Liver (tissue), 3 donors: ENCODE results near the gene C8G.

ENCODE experiments used
- ATF3 ChIP-seq: IDR thresholded peaks from 2 replicates; pipeline ENCODE4 v1.6.1; 2016; ENCODE audit warnings: antibody characterized with exemption
- CTCF ChIP-seq: fragments of 150-350 bp; IDR thresholded peaks from 2 replicates; pipeline ENCODE4 v1.5.1; 2017; ENCODE audit warnings: improper control_type of control experiment, low read depth, low read length; ENCODE audit not compliant: missing input control
- EGR1 ChIP-seq, 2 donors: IDR thresholded peaks; 2 replicates each; pipeline ENCODE4 v1.6.1; 2016 to 2018; ENCODE audit warnings: antibody characterized with exemption in 2 of 2, low read depth in 2 of 2
- GABPA ChIP-seq, 2 donors: IDR thresholded peaks in 1 of 2; conservative IDR thresholded peaks in 1 of 2; 2 replicates each; pipeline ENCODE4 v1.6.1; 2016; ENCODE audit warnings: antibody characterized with exemption in 2 of 2, mild to moderate bottlenecking in 1 of 2, moderate library complexity in 1 of 2
- JUND ChIP-seq, 2 donors: IDR thresholded peaks; 2 replicates each; pipeline ENCODE4 v1.6.1; 2016; ENCODE audit warnings: antibody characterized with exemption in 2 of 2
- MAX ChIP-seq: IDR thresholded peaks from 2 replicates; pipeline ENCODE4 v1.6.1; 2016; ENCODE audit warnings: antibody characterized with exemption
- RAD21 ChIP-seq, 2 donors: IDR thresholded peaks; 2 replicates each; pipeline ENCODE4 v1.6.1; 2016; ENCODE audit warnings: antibody characterized with exemption in 2 of 2, mild to moderate bottlenecking in 2 of 2
- RXRA ChIP-seq, 2 donors: IDR thresholded peaks; 2 replicates each; pipeline ENCODE4 v1.6.1; 2017 to 2018; ENCODE audit warnings: antibody characterized with exemption in 2 of 2, mild to moderate bottlenecking in 1 of 2
- SP1 ChIP-seq: IDR thresholded peaks from 2 replicates; pipeline ENCODE4 v1.6.1; 2018; ENCODE audit warnings: antibody characterized with exemption, mild to moderate bottlenecking
- TAF1 ChIP-seq: conservative IDR thresholded peaks from 2 replicates; pipeline ENCODE4 v1.6.1; 2016; ENCODE audit warnings: antibody characterized with exemption, mild to moderate bottlenecking
- YY1 ChIP-seq: IDR thresholded peaks from 2 replicates; pipeline ENCODE4 v1.6.1; 2016; ENCODE audit warnings: antibody characterized with exemption, mild to moderate bottlenecking
- TF ChIP-seq, protein P1 (sequence below): IDR thresholded peaks from 2 replicates; pipeline ENCODE4 v1.6.1; 2016; ENCODE audit warnings: antibody characterized with exemption, mild to moderate bottlenecking
- donor health status: healthy.
- donor health status: healthy.

- TF ChIP-seq CTCF (no peak), RXRA (IDR thresholded peaks at IDR 0.05) (no peak), TAF1 (no peak), EGR1 (IDR thresholded peaks at IDR 0.05; ENCODE audit: low read depth in 2 of 2) (no peak), MAX (no peak), YY1 (no peak), RAD21 (IDR thresholded peaks at IDR 0.05) (no peak), SP1 (no peak), GABPA (IDR thresholded peaks at IDR 0.05 in 1 of 2, conservative IDR thresholded peaks at IDR 0.05 in 1 of 2) (no peak), ATF3 (no peak), JUND (IDR thresholded peaks at IDR 0.05) (no peak)
- TF ChIP-seq, protein P1, sequence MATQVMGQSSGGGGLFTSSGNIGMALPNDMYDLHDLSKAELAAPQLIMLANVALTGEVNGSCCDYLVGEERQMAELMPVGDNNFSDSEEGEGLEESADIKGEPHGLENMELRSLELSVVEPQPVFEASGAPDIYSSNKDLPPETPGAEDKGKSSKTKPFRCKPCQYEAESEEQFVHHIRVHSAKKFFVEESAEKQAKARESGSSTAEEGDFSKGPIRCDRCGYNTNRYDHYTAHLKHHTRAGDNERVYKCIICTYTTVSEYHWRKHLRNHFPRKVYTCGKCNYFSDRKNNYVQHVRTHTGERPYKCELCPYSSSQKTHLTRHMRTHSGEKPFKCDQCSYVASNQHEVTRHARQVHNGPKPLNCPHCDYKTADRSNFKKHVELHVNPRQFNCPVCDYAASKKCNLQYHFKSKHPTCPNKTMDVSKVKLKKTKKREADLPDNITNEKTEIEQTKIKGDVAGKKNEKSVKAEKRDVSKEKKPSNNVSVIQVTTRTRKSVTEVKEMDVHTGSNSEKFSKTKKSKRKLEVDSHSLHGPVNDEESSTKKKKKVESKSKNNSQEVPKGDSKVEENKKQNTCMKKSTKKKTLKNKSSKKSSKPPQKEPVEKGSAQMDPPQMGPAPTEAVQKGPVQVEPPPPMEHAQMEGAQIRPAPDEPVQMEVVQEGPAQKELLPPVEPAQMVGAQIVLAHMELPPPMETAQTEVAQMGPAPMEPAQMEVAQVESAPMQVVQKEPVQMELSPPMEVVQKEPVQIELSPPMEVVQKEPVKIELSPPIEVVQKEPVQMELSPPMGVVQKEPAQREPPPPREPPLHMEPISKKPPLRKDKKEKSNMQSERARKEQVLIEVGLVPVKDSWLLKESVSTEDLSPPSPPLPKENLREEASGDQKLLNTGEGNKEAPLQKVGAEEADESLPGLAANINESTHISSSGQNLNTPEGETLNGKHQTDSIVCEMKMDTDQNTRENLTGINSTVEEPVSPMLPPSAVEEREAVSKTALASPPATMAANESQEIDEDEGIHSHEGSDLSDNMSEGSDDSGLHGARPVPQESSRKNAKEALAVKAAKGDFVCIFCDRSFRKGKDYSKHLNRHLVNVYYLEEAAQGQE, result no peak
These were observed 23.7 kb upstream of the C8G start for GRCh38 chr9:136921307-136921706.
